Loucy (cell line): ENCODE measurements around the gene RAD51B.

Source experiments
- EZH2phosphoT487 ChIP-seq: fragments of 200-600 bp; IDR thresholded peaks from 2 replicates; pipeline ENCODE4 v1.6.1; 2018; ENCODE audit warnings: antibody characterized with exemption, mild to moderate bottlenecking, moderate library complexity, borderline replicate concordance
- TF ChIP-seq, protein P1 (sequence below): fragments of 200-600 bp; sonication (generic); conservative IDR thresholded peaks from 2 replicates; pipeline ENCODE4 v1.5.1; 2014; ENCODE audit warnings: mild to moderate bottlenecking, antibody characterized with exemption, low read length

- TF ChIP-seq, protein P1, sequence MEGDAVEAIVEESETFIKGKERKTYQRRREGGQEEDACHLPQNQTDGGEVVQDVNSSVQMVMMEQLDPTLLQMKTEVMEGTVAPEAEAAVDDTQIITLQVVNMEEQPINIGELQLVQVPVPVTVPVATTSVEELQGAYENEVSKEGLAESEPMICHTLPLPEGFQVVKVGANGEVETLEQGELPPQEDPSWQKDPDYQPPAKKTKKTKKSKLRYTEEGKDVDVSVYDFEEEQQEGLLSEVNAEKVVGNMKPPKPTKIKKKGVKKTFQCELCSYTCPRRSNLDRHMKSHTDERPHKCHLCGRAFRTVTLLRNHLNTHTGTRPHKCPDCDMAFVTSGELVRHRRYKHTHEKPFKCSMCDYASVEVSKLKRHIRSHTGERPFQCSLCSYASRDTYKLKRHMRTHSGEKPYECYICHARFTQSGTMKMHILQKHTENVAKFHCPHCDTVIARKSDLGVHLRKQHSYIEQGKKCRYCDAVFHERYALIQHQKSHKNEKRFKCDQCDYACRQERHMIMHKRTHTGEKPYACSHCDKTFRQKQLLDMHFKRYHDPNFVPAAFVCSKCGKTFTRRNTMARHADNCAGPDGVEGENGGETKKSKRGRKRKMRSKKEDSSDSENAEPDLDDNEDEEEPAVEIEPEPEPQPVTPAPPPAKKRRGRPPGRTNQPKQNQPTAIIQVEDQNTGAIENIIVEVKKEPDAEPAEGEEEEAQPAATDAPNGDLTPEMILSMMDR, result no peak
- TF ChIP-seq EZH2phosphoT487, result no peak
These were observed 622.0 kb downstream of the RAD51B start for GRCh38 chr14:68441542-68441941.
